ENCODE data around the gene ACSM4. TPM values are rescaled to one million over a fixed set of nuclear protein-coding genes. Genes with fewer than 3 reads are reported as not detected.
"Not testable (repeated sequence)": the region's sequence is repeated elsewhere in the genome, so short reads cannot be mapped to it uniquely, and the experiment has no call there.

Gene ACSM4
- total and polyA plus RNA-seq, 8 donors, result 0.15 TPM; not detected in 7

GRCh38 chr12:7324176-7324575 is 20.3 kb downstream of the ACSM4 start:
- DNase-seq (no peak), ATAC-seq (no peak)
- Histone ChIP-seq H3K4me1 (no peaks in the 10 kb centered on the region), H3K27me3 (no peaks in the 10 kb centered on the region), H3K36me3 (no peaks in the 10 kb centered on the region), H3K4me3 (no peak overlapping the region), H3K27ac (no peak overlapping the region), H3K9me3 (no peaks in the 10 kb centered on the region)
- intact Hi-C loops (cut with DNase I), result no loop called here
- TF ChIP-seq, protein P1, sequence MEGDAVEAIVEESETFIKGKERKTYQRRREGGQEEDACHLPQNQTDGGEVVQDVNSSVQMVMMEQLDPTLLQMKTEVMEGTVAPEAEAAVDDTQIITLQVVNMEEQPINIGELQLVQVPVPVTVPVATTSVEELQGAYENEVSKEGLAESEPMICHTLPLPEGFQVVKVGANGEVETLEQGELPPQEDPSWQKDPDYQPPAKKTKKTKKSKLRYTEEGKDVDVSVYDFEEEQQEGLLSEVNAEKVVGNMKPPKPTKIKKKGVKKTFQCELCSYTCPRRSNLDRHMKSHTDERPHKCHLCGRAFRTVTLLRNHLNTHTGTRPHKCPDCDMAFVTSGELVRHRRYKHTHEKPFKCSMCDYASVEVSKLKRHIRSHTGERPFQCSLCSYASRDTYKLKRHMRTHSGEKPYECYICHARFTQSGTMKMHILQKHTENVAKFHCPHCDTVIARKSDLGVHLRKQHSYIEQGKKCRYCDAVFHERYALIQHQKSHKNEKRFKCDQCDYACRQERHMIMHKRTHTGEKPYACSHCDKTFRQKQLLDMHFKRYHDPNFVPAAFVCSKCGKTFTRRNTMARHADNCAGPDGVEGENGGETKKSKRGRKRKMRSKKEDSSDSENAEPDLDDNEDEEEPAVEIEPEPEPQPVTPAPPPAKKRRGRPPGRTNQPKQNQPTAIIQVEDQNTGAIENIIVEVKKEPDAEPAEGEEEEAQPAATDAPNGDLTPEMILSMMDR (IDR thresholded peaks at IDR 0.05), result no peak

GRCh38 chr12:7327918-7328317 is 24.0 kb downstream of the ACSM4 start:
- TF ChIP-seq, protein P1 (IDR thresholded peaks at IDR 0.05), result no peak
- DNase-seq (no peak), ATAC-seq (no peak)
- H3K27me3 ChIP-seq, result no peaks in the 10 kb centered on the region
- H3K4me1 ChIP-seq, result no peaks in the 10 kb centered on the region
- peaks cover 0 to 10% of the 10 kb centered on the region in 2 donors for H3K9me3 ChIP-seq
- no peak overlapping the region for H3K4me3 ChIP-seq
- intact Hi-C loops (cut with DNase I), result no loop called here
- H3K36me3 ChIP-seq, result no peaks in the 10 kb centered on the region
- no peak overlapping the region for H3K27ac ChIP-seq

GRCh38 chr12:7337790-7338189 is 33.9 kb downstream of the ACSM4 start:
- H3K4me1 ChIP-seq; H3K9me3 ChIP-seq; H3K36me3 ChIP-seq; H3K27ac ChIP-seq; ATAC-seq; DNase-seq; H3K4me3 ChIP-seq; H3K27me3 ChIP-seq; intact Hi-C loops (cut with DNase I): not testable (repeated sequence)

- peaks cover 0 to 9% of the 10 kb centered on the region in 2 donors for H3K9me3 ChIP-seq
- no peaks in the 10 kb centered on the region for H3K36me3 ChIP-seq
- TF ChIP-seq, protein P1 (IDR thresholded peaks at IDR 0.05), result no peak
- DNase-seq (no peak), ATAC-seq (no peak)
- H3K27ac ChIP-seq, result no peak overlapping the region
- intact Hi-C loops (cut with DNase I), result no loop called here
- no peaks in the 10 kb centered on the region for H3K27me3 ChIP-seq
- H3K4me3 ChIP-seq, result no peak overlapping the region
- H3K4me1 ChIP-seq, result no peaks in the 10 kb centered on the region
Observed at GRCh38 chr12:7339675-7340074, 35.8 kb downstream of the ACSM4 start.

DNA sequence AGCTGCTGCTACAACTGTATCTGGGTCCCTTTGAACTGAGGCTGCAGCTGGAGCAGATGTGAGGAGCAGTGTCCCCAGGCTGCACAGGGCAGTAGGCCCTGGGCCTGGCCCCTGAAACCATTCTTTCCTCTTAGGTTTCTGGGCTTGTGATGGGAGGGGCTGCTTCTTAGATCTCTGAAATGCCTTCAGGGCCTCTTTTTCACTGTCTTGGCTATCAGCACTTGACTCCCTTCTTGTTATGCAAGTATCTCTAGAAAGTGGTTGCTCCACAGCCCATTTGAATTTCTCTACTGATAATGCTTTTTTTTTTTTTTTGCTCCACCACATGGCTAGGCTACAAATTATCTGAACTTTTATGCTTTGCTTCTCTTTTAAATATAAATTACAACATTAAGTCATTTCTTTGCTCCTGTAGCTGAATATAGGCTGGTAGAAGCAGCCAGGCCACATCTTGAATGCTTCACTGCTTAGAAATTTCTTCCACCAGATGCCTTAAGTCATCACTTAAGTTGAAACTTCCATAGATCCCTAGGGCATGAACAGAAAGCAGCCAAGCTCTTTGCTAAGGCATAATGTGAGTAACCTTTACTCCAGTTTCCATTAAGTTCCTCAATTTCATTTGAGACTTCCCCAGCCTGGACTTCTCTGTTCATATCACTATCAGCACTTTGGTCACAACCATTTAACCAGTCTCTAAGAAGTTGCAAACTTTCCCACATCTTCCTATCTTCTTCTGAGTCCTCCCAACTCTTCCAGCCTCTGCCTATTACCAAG is 41.1 kb downstream of the ACSM4 start:
- intact Hi-C loops (cut with DNase I), result no loop called here
- Histone ChIP-seq H3K4me1 (peaks cover 0 to 7% of the 10 kb centered on the region in 2 donors), H3K36me3 (no peaks in the 10 kb centered on the region), H3K27ac (no peak overlapping the region), H3K27me3 (no peaks in the 10 kb centered on the region), H3K9me3 (peaks cover 0 to 9% of the 10 kb centered on the region in 2 donors), H3K4me3 (no peak overlapping the region)
- peak; percentile 50 for ATAC-seq
- TF ChIP-seq, protein P1 (IDR thresholded peaks at IDR 0.05), result no peak
- DNase-seq, result no peak
